Measurements from ENCODE around the gene PDE6H. TPM values are rescaled to one million over a fixed set of nuclear protein-coding genes. Genes with fewer than 3 reads are reported as not detected.

Gene PDE6H
- total and polyA plus RNA-seq, 2 experiments from 2014 or later, result not detected

GRCh38 chr12:14936224-14936861 is 36.5 kb upstream of the PDE6H start:
- no peak for TF ChIP-seq EZH2phosphoT487 (IDR thresholded peaks at IDR 0.05; ENCODE audit: low read depth, severe bottlenecking, unreplicated experiment)
- no peak for TF ChIP-seq EZH2 (IDR thresholded peaks at IDR 0.05; ENCODE audit: borderline replicate concordance)
- TF ChIP-seq CTCF (IDR thresholded peaks at IDR 0.05; ENCODE audit: poor library complexity), result peak; percentile 20
- peak overlapping the region; percentile 78 for H3K27ac ChIP-seq
- H3K9me3 ChIP-seq (ENCODE audit: low read depth), result no peaks in the 10 kb centered on the region
- 78% methylated on average over 6 of the region's 6 CpGs for WGBS (ENCODE audit: low lambda C conversion rate, missing lambda C conversion rate)
- no peak overlapping the region for H3K4me3 ChIP-seq
- no peak overlapping the region for H2AFZ ChIP-seq
- H3K4me1 ChIP-seq (ENCODE audit: insufficient read depth), result peaks cover 20% of the 10 kb centered on the region
- H4K20me1 ChIP-seq (ENCODE audit: insufficient read depth, poor library complexity, severe bottlenecking), result no peaks in the 10 kb centered on the region
- H3K27me3 ChIP-seq, result no peaks in the 10 kb centered on the region
- DNase-seq (ENCODE audit: low spot score), result no peak
- no peaks in the 10 kb centered on the region for H3K79me2 ChIP-seq
- H3K9me2 ChIP-seq (replicated peaks; ENCODE audit: insufficient read depth), result no peaks in the 10 kb centered on the region
- no peak overlapping the region for H3K4me2 ChIP-seq
- H3K36me3 ChIP-seq (replicated peaks; ENCODE audit: insufficient read depth, low read depth), result no peaks in the 10 kb centered on the region

GRCh38 chr12:14937014-14937413 is 35.8 kb upstream of the PDE6H start:
- H3K79me2 ChIP-seq, result no peaks in the 10 kb centered on the region
- 65% methylated on average over 3 of the region's 3 CpGs for WGBS (ENCODE audit: low lambda C conversion rate, missing lambda C conversion rate)
- no peaks in the 10 kb centered on the region for H3K27me3 ChIP-seq
- H3K9me2 ChIP-seq (replicated peaks; ENCODE audit: insufficient read depth), result no peaks in the 10 kb centered on the region
- H4K20me1 ChIP-seq (ENCODE audit: insufficient read depth, poor library complexity, severe bottlenecking), result no peaks in the 10 kb centered on the region
- H3K27ac ChIP-seq, result peak overlapping the region; percentile 29
- no peak overlapping the region for H3K4me3 ChIP-seq
- H3K4me2 ChIP-seq, result no peak overlapping the region
- H3K9me3 ChIP-seq (ENCODE audit: low read depth), result no peaks in the 10 kb centered on the region
- no peak for TF ChIP-seq EZH2phosphoT487 (IDR thresholded peaks at IDR 0.05; ENCODE audit: low read depth, severe bottlenecking, unreplicated experiment)
- TF ChIP-seq CTCF (IDR thresholded peaks at IDR 0.05; ENCODE audit: poor library complexity), result no peak
- no peak for TF ChIP-seq EZH2 (IDR thresholded peaks at IDR 0.05; ENCODE audit: borderline replicate concordance)
- H3K4me1 ChIP-seq (ENCODE audit: insufficient read depth), result peaks cover 14% of the 10 kb centered on the region
- H2AFZ ChIP-seq, result no peak overlapping the region
- H3K36me3 ChIP-seq (replicated peaks; ENCODE audit: insufficient read depth, low read depth), result no peaks in the 10 kb centered on the region
- DNase-seq (ENCODE audit: low spot score), result no peak

GRCh38 chr12:14937689-14938088 is 35.2 kb upstream of the PDE6H start:
- Histone ChIP-seq H2AFZ (no peak overlapping the region), H3K36me3 (replicated peaks; ENCODE audit: insufficient read depth, low read depth) (no peaks in the 10 kb centered on the region), H3K27ac (no peak overlapping the region), H3K4me3 (no peak overlapping the region), H3K4me2 (peak overlapping the region; percentile 40), H3K27me3 (no peaks in the 10 kb centered on the region), H4K20me1 (ENCODE audit: insufficient read depth, poor library complexity, severe bottlenecking) (no peaks in the 10 kb centered on the region), H3K9me3 (ENCODE audit: low read depth) (no peaks in the 10 kb centered on the region), H3K9me2 (replicated peaks; ENCODE audit: insufficient read depth) (no peaks in the 10 kb centered on the region), H3K79me2 (no peaks in the 10 kb centered on the region), H3K4me1 (ENCODE audit: insufficient read depth) (peaks cover 14% of the 10 kb centered on the region)
- no peak for TF ChIP-seq EZH2phosphoT487 (IDR thresholded peaks at IDR 0.05; ENCODE audit: low read depth, severe bottlenecking, unreplicated experiment)
- no peak for TF ChIP-seq CTCF (IDR thresholded peaks at IDR 0.05; ENCODE audit: poor library complexity)
- TF ChIP-seq EZH2 (IDR thresholded peaks at IDR 0.05; ENCODE audit: borderline replicate concordance), result no peak
- WGBS (ENCODE audit: low lambda C conversion rate, missing lambda C conversion rate), result 80% methylated on average over 1 of the region's 1 CpG
- no peak for DNase-seq (ENCODE audit: low spot score)

Measured in hepatocyte (in vitro differentiated cells).